ENCODE results near the gene TEX29.

Gene TEX29

GRCh38 chr13:111278258-111278657, 42.2 kb upstream of the TEX29 start:
- no peak for TF ChIP-seq CTCF (IDR thresholded peaks at IDR 0.05; ENCODE audit: insufficient read depth, low read length, poor library complexity, severe bottlenecking)
- Histone ChIP-seq H3K36me3 (ENCODE audit: control insufficient read depth, insufficient read depth, low read length) (peaks cover 31% of the 10 kb centered on the region), H3K4me3 (replicated peaks; ENCODE audit: low read depth, low read length) (no peak overlapping the region), H3K27me3 (replicated peaks; ENCODE audit: control insufficient read depth, insufficient read depth, low read length) (no peaks in the 10 kb centered on the region)
- DNase-seq (ENCODE audit: extremely low read depth, insufficient read length): no peak

- peaks cover 32% of the 10 kb centered on the region for H3K36me3 ChIP-seq (ENCODE audit: control insufficient read depth, insufficient read depth, low read length)
- H3K27me3 ChIP-seq (replicated peaks; ENCODE audit: control insufficient read depth, insufficient read depth, low read length): no peaks in the 10 kb centered on the region
- TF ChIP-seq CTCF (IDR thresholded peaks at IDR 0.05; ENCODE audit: insufficient read depth, low read length, poor library complexity, severe bottlenecking): no peak
- DNase-seq (ENCODE audit: extremely low read depth, insufficient read length): no peak
- no peak overlapping the region for H3K4me3 ChIP-seq (replicated peaks; ENCODE audit: low read depth, low read length)
Observed at GRCh38 chr13:111278743-111279652, 41.4 kb upstream of the TEX29 start.

GRCh38 chr13:111280226-111280625, 40.2 kb upstream of the TEX29 start:
- peaks cover 36% of the 10 kb centered on the region for H3K36me3 ChIP-seq (ENCODE audit: control insufficient read depth, insufficient read depth, low read length)
- H3K4me3 ChIP-seq (replicated peaks; ENCODE audit: low read depth, low read length): no peak overlapping the region

GRCh38 chr13:111280681-111281585, 39.5 kb upstream of the TEX29 start:
- no peak overlapping the region for H3K4me3 ChIP-seq (replicated peaks; ENCODE audit: low read depth, low read length)
- no peak for TF ChIP-seq CTCF (IDR thresholded peaks at IDR 0.05; ENCODE audit: insufficient read depth, low read length, poor library complexity, severe bottlenecking)
- no peaks in the 10 kb centered on the region for H3K27me3 ChIP-seq (replicated peaks; ENCODE audit: control insufficient read depth, insufficient read depth, low read length)
- H3K36me3 ChIP-seq (ENCODE audit: control insufficient read depth, insufficient read depth, low read length): peaks cover 33% of the 10 kb centered on the region
- DNase-seq (ENCODE audit: extremely low read depth, insufficient read length): no peak

More at GRCh38 chr13:111280226-111280625, 40.2 kb upstream of the TEX29 start:
- no peak for TF ChIP-seq CTCF (IDR thresholded peaks at IDR 0.05; ENCODE audit: insufficient read depth, low read length, poor library complexity, severe bottlenecking)
- no peaks in the 10 kb centered on the region for H3K27me3 ChIP-seq (replicated peaks; ENCODE audit: control insufficient read depth, insufficient read depth, low read length)
- DNase-seq (ENCODE audit: extremely low read depth, insufficient read length): no peak

- Histone ChIP-seq H3K27me3 (replicated peaks; ENCODE audit: control insufficient read depth, insufficient read depth, low read length) (no peaks in the 10 kb centered on the region), H3K36me3 (ENCODE audit: control insufficient read depth, insufficient read depth, low read length) (peaks cover 42% of the 10 kb centered on the region), H3K4me3 (replicated peaks; ENCODE audit: low read depth, low read length) (no peak overlapping the region)
- no peak for DNase-seq (ENCODE audit: extremely low read depth, insufficient read length)
- no peak for TF ChIP-seq CTCF (IDR thresholded peaks at IDR 0.05; ENCODE audit: insufficient read depth, low read length, poor library complexity, severe bottlenecking)
Observed at GRCh38 chr13:111281751-111282311, 38.6 kb upstream of the TEX29 start.

All from GM06990 (cell line).